HepG2 (cell line): ENCODE measurements around the gene JMJD6. TPM values are rescaled to one million over a fixed set of nuclear protein-coding genes. Genes with fewer than 3 reads are reported as not detected.
A peak's percentile ranks its signal among the peaks of the same experiment; 100 is the strongest.

Source experiments
- MTA1 ChIP-seq: sonication (generic); formaldehyde crosslinking; IDR thresholded peaks from 2 replicates; pipeline ENCODE4 v1.4.0; 2020; ENCODE audit warnings: missing genetic modification reagents, mild to moderate bottlenecking, borderline replicate concordance
- MYNN ChIP-seq: sonication (generic); formaldehyde crosslinking; IDR thresholded peaks from 2 replicates; pipeline ENCODE4 v1.4.0; 2020; ENCODE audit warnings: mild to moderate bottlenecking, low read depth, missing genetic modification reagents
- NONO ChIP-seq, 2 experiments: fragments of 450-650 bp in 1 of 2; sonication (generic) in 1 of 2; formaldehyde crosslinking in 1 of 2; IDR thresholded peaks in 1 of 2; conservative IDR thresholded peaks in 1 of 2; 2 replicates each; pipeline versions ENCODE4 v1.6.1 to v1.8.0; 2017 to 2022; ENCODE audit warnings: mild to moderate bottlenecking in 1 of 2, missing genetic modification reagents in 1 of 2, moderate library complexity in 1 of 2
- NR2F1 ChIP-seq, 2 experiments: fragments of 450-650 bp in 1 of 2; formaldehyde crosslinking in 1 of 2; IDR thresholded peaks; 2 replicates each; pipeline versions ENCODE4 v1.5.0 to v1.6.1; 2016 to 2020; ENCODE audit warnings: mild to moderate bottlenecking in 1 of 2, missing compliant biosample characterization in 1 of 2, missing genetic modification reagents in 1 of 2, moderate library complexity in 1 of 2
- RXRB ChIP-seq: IDR thresholded peaks from 2 replicates; pipeline ENCODE4 v1.6.1; 2016; ENCODE audit warnings: borderline replicate concordance, missing genetic modification reagents, missing compliant biosample characterization
- SMYD3 ChIP-seq: sonication (generic); formaldehyde crosslinking; IDR thresholded peaks from 2 replicates; pipeline ENCODE4 v1.8.1; 2023; ENCODE audit warnings: mild to moderate bottlenecking, missing genetic modification reagents
- THAP11 ChIP-seq: IDR thresholded peaks from 2 replicates; pipeline ENCODE4 v1.6.1; 2016; ENCODE audit warnings: missing biosample characterization, missing genetic modification reagents
- XBP1 ChIP-seq: sonication (generic); formaldehyde crosslinking; IDR thresholded peaks from 2 replicates; pipeline ENCODE4 v1.5.0; 2020; ENCODE audit warnings: missing genetic modification reagents
- ZFYVE20 ChIP-seq: sonication (generic); formaldehyde crosslinking; IDR thresholded peaks from 2 replicates; pipeline ENCODE4 v1.8.0; 2023; ENCODE audit warnings: low read depth, mild to moderate bottlenecking, moderate library complexity, missing genetic modification reagents, borderline replicate concordance
- ZNF256 ChIP-seq: sonication (generic); formaldehyde crosslinking; conservative IDR thresholded peaks from 2 replicates; pipeline ENCODE4 v1.4.0; 2020; ENCODE audit warnings: missing genetic modification reagents
- ZNF350 ChIP-seq: sonication (generic); formaldehyde crosslinking; IDR thresholded peaks from 2 replicates; pipeline ENCODE4 v1.4.0; 2020; ENCODE audit warnings: mild to moderate bottlenecking, low read depth, missing genetic modification reagents, borderline replicate concordance
- ZNF724P ChIP-seq: sonication (generic); formaldehyde crosslinking; IDR thresholded peaks from 2 replicates; pipeline ENCODE4 v1.8.0; 2022; ENCODE audit warnings: missing genetic modification reagents, borderline replicate concordance
- ZNF788 ChIP-seq: sonication (generic); formaldehyde crosslinking; IDR thresholded peaks from 2 replicates; pipeline ENCODE4 v1.5.0; 2020; ENCODE audit warnings: mild to moderate bottlenecking, missing genetic modification reagents, borderline replicate concordance
- ZNF879 ChIP-seq: sonication (generic); formaldehyde crosslinking; IDR thresholded peaks from 2 replicates; pipeline ENCODE4 v1.8.1; 2023; ENCODE audit warnings: missing genetic modification reagents
- ZSCAN20 ChIP-seq: sonication (generic); formaldehyde crosslinking; IDR thresholded peaks from 2 replicates; pipeline ENCODE4 v1.4.0; 2020; ENCODE audit warnings: missing genetic modification reagents, mild to moderate bottlenecking, borderline replicate concordance
- ZSCAN31 ChIP-seq: sonication (generic); formaldehyde crosslinking; IDR thresholded peaks from 2 replicates; pipeline ENCODE4 v1.5.0; 2020; ENCODE audit warnings: low read depth, mild to moderate bottlenecking, missing genetic modification reagents
- polyA plus RNA-seq, 8 experiments: library from polyadenylated mRNA; depleted of rRNA in 3 of 8; stranded (reverse) in 7 of 8; unstranded in 1 of 8; fragments of >200 nt; fragmentation: Illumina TruSeq in 4 of 8; extraction: Trizol in 4 of 8; gene quantifications; 2 replicates each; pipeline versions ENCODE4 v1.2.1 to v1.2.3, GENCODE V29; 2011 to 2016; ENCODE audit warnings: low read depth in 4 of 8, missing spikeins in 1 of 8, mixed read lengths in 1 of 8; ENCODE audit not compliant: insufficient read depth in 1 of 8
- total RNA-seq, 5 experiments: library from RNA; depleted of rRNA; stranded (reverse); fragments of >200 nt; fragmentation: Illumina TruSeq; extraction: Trizol; gene quantifications; 2 replicates each; pipeline ENCODE4 v1.2.3, GENCODE V29; 2016; ENCODE audit warnings: low read depth in 1 of 5
- TF ChIP-seq, protein P1 (sequence below): sonication (generic); formaldehyde crosslinking; IDR thresholded peaks from 2 replicates; pipeline ENCODE4 v1.4.0; 2020; ENCODE audit warnings: missing genetic modification reagents
- TF ChIP-seq, protein P2 (sequence below), 2 experiments: fragments of 450-650 bp in 1 of 2; sonication (generic) in 1 of 2; formaldehyde crosslinking; IDR thresholded peaks; 2 replicates each; pipeline versions ENCODE4 v1.5.0 to v1.8.0; 2020 to 2022; ENCODE audit warnings: mild to moderate bottlenecking in 1 of 2, missing genetic modification reagents in 1 of 2
- TF ChIP-seq, protein P3 (sequence below): IDR thresholded peaks from 2 replicates; pipeline ENCODE4 v1.6.1; 2016; ENCODE audit warnings: mild to moderate bottlenecking, missing biosample characterization, missing genetic modification reagents
- TF ChIP-seq, protein P4 (sequence below): sonication (generic); formaldehyde crosslinking; IDR thresholded peaks from 2 replicates; pipeline ENCODE4 v1.8.1; 2023; ENCODE audit warnings: missing genetic modification reagents, inconsistent platforms, borderline replicate concordance

The JMJD6 gene
- total and polyA plus RNA-seq, 2 of the 13 experiments (the other 11 are each of a cell fraction or from before 2014, with no cell fraction given), result 33.6 to 41.0 TPM

DNA sequence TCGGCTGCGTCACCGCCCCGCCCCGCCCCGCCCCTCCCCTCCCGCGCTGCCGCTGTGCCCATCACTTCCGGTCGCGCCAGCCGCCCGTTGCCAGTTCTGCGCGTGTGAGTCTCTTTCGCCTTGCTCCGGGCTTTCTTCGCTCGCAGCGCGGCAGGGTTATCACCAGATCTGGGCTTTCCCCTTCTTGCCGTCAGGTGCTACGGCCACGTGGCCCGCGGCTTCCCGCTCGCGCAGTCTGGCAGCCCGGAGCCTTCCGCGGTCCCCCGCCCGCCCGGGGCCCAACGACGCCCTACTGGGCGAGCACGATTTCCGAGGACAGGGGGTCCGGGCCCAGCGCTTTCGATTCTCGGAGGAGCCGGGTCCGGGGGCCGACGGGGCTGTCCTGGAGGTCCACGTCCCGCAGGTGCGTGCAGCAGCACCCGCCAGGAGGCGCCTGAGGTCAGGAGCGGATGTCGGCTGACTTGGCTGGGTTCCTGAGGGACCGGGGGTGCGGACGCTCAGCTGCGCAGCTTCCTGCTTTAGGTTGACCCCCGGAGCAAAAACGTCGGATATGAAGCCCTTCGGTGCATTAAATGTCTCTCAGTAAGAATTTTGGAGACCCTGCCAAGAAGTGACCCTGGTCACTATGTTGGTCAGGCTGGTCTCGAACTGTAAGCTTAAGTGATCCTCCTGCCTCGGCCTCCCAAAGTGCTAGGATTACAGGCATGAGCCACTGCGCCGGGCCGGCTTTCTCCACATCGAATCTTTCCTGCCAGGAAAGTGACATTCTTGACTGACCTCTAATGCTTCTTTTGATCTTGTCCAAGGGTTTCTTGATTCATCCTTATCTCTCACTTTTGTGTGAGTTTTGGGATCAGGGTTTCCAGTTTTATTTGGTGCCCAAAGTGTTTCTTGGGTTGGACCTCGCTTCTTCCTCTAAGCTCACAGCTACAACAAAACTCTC is 641 bp upstream of the JMJD6 start, which contains the start of gene METTL23 (continued):
- TF ChIP-seq, protein P1, sequence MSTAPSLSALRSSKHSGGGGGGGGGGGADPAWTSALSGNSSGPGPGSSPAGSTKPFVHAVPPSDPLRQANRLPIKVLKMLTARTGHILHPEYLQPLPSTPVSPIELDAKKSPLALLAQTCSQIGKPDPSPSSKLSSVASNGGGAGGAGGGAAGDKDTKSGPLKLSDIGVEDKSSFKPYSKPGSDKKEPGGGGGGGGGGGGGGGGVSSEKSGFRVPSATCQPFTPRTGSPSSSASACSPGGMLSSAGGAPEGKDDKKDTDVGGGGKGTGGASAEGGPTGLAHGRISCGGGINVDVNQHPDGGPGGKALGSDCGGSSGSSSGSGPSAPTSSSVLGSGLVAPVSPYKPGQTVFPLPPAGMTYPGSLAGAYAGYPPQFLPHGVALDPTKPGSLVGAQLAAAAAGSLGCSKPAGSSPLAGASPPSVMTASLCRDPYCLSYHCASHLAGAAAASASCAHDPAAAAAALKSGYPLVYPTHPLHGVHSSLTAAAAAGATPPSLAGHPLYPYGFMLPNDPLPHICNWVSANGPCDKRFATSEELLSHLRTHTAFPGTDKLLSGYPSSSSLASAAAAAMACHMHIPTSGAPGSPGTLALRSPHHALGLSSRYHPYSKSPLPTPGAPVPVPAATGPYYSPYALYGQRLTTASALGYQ (CRISPR knock-in tag), result no peak
- TF ChIP-seq, protein P2, sequence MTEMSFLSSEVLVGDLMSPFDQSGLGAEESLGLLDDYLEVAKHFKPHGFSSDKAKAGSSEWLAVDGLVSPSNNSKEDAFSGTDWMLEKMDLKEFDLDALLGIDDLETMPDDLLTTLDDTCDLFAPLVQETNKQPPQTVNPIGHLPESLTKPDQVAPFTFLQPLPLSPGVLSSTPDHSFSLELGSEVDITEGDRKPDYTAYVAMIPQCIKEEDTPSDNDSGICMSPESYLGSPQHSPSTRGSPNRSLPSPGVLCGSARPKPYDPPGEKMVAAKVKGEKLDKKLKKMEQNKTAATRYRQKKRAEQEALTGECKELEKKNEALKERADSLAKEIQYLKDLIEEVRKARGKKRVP (CRISPR knock-in tag; IDR thresholded peaks at IDR 0.05), result peak in 1 of 2 experiments; percentile 77; a peak in 2 of 4 replicates
- no peak for TF ChIP-seq ZNF724P
- peak; percentile 86 for TF ChIP-seq ZNF350
- no peak for TF ChIP-seq ZSCAN20 (CRISPR knock-in tag)
- TF ChIP-seq, protein P3, sequence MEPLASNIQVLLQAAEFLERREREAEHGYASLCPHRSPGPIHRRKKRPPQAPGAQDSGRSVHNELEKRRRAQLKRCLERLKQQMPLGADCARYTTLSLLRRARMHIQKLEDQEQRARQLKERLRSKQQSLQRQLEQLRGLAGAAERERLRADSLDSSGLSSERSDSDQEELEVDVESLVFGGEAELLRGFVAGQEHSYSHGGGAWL (CRISPR knock-in tag), result peak; percentile 46; the same call in 1 of the 2 replicates
- 0 out of 2 replicates have a peak, but pooled peaks have one; percentile 6 for TF ChIP-seq ZNF788
- no peak for TF ChIP-seq ZNF256 (CRISPR knock-in tag)
- TF ChIP-seq, protein P4, sequence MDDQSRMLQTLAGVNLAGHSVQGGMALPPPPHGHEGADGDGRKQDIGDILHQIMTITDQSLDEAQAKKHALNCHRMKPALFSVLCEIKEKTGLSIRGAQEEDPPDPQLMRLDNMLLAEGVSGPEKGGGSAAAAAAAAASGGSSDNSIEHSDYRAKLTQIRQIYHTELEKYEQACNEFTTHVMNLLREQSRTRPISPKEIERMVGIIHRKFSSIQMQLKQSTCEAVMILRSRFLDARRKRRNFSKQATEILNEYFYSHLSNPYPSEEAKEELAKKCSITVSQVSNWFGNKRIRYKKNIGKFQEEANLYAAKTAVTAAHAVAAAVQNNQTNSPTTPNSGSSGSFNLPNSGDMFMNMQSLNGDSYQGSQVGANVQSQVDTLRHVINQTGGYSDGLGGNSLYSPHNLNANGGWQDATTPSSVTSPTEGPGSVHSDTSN, result no peak
- TF ChIP-seq XBP1 (CRISPR knock-in tag), result no peak
- TF ChIP-seq MTA1 (CRISPR knock-in tag), result no peak; the same call in 1 of the 2 replicates
- 0 out of 2 replicates have a peak, but pooled peaks have one; percentile 24 for TF ChIP-seq MYNN (CRISPR knock-in tag)
- TF ChIP-seq ZSCAN31 (CRISPR knock-in tag), result no peak; the same call in 1 of the 2 replicates
- no peak for TF ChIP-seq SMYD3 (CRISPR knock-in tag)
- peak; percentile 15; the same call in 1 of the 2 replicates for TF ChIP-seq THAP11 (CRISPR knock-in tag)
- 0 out of 2 replicates have a peak, but pooled peaks have one; percentile 19 for TF ChIP-seq ZFYVE20 (CRISPR knock-in tag)
- no peak; the same call in 1 of the 2 replicates for TF ChIP-seq ZNF879 (CRISPR knock-in tag)
- peak; percentile 21; the same call in 1 of the 2 replicates for TF ChIP-seq RXRB (CRISPR knock-in tag)
- TF ChIP-seq NR2F1 (CRISPR knock-in tag; IDR thresholded peaks at IDR 0.05), result no peak; a peak in 1 of 4 replicates
- TF ChIP-seq NONO (IDR thresholded peaks at IDR 0.05), result no peak
- TF ChIP-seq NONO (CRISPR knock-in tag; conservative IDR thresholded peaks at IDR 0.05), result peak; percentile 94
